NCI-H1105 treated with DMSO at 0.1 percent for 48 hours (cell line): ENCODE data around the gene DDI2.
"Not testable (repeated sequence)": the region's sequence is repeated elsewhere in the genome, so short reads cannot be mapped to it uniquely, and the experiment has no call there.

Experiments
- DNase-seq: peaks from one replicate; lab custom pipeline; 2025; lab: John Stamatoyannopoulos, UW

Gene DDI2

DNA sequence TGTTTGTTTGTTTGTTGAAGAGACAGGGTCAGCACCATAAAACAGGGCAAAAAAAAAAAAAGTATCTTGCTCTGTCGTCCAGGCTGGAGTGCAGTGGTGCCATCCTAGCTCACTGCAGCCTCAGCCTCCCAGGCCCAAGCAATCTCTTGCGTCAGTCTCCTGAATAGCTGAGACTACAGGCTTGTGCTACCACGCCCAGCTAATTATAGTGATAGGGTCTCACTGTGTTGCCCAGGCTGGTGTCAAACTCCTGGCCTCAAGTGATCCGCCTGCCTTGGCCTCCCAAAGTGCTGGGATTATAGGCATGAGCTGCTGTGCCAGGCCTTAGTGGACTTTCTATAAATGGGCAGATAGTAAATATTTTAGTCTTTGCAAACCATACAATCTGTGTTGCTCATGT lies 19.2 kb downstream of the DDI2 start:
- no peak for DNase-seq

DNA sequence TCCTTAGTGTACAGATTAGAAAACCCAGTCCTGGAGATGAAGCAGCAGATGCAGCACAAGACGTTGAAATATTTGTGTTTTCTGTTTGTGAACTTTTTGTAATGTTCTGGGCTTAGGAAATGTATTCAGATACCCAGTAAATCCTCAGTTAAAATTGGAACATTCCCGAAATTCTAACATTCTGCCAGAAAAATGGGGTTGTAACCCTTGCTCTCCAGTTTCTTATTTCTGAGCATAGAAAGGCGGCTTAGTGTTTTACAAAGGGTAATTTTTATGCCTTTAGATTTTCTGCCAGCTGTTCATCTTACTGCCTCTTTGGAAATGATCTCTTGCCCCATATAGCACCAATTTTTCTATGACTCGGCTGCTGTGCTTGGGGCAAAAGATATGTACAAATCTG lies 20.6 kb downstream of the DDI2 start:
- DNase-seq, result no peak

DNA sequence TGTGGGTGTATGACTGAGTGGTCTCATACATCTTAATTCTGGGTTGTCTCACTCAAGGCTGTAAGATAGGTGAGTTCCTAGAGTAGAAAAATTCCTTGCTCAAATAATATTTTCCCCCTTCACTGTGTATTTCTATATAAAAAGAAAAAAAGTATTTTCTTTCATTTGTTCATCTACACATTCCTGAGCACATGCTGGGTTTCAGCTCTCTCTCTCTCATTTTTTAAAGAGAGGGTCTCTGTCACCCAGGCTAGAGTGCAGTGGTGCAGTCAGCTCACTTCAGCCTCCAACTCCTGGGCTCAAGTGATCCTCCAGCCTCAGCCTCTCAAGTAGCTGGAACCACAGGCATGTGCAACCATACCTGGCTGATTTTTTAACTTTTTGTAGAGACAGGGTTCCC lies 22.0 kb downstream of the DDI2 start:
- DNase-seq, result no peak

DNA sequence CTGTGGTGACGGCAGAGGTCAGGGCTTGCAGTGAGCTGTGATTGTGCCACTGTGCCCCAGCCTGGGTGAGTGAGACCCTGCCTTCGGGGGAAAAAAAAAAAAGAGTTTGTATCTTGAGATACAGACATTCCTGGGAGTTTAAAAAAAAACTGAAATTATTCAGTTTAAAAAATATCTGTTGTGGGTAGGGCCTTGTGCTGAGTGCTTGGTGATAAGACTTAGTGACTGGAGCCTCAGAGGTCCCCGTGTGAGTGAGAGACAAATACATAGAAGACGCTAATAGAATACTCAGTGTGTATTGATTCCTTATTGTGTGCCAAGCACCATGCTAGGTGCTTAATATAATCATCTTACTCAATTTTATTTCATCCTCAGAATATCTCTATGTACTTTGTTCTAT lies 22.7 kb downstream of the DDI2 start:
- no peak for DNase-seq

DNA sequence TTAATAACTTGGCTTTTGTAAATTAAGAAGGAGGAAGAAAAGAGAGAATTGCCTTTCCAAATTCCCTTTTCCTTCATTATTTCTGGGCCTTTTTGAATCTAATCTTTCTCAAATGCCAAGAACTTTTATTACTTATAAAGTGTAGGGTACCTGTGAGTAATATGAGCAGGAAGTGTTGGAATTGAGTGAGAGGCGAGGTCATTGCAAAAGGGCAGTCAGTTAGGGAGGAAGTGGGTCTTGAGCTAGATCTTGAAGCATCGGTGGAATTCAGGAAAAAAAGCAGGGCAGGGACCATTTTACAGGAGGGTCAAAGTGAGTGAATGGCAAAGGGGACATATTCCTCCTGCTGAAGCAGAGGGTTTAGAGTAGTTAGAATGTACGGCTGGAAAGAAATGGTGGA lies 23.4 kb downstream of the DDI2 start:
- DNase-seq, result no peak

DNA sequence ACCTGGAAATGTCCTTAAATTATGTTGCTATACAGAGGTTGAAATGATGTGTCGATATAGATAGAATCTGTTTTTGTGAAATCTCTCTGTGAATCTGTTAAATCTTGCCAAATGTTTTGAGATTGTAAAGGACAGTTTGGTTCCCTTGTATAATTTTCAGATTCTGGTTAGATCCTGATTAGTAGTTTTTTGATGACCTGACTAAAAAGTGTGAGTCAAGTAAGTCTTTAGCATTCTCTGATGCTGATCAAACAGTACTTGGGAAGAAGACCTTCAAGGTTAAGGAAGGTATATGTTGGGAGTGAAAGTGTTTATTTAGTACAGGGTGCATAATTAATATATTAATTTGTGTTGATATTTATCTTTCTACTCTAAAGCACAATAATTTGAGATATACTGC lies 32.7 kb downstream of the DDI2 start:
- no peak for DNase-seq

- no peak for DNase-seq
Observed at GRCh38 chr1:15650433-15650832, 33.2 kb downstream of the DDI2 start.

GRCh38 chr1:15652130-15652529 lies 34.9 kb downstream of the DDI2 start:
- not testable (repeated sequence) for DNase-seq

- no peak for DNase-seq
Observed at GRCh38 chr1:15654091-15654690, 36.9 kb downstream of the DDI2 start.

- DNase-seq, result no peak
Observed at GRCh38 chr1:15656464-15656863, 39.2 kb downstream of the DDI2 start.

DNA sequence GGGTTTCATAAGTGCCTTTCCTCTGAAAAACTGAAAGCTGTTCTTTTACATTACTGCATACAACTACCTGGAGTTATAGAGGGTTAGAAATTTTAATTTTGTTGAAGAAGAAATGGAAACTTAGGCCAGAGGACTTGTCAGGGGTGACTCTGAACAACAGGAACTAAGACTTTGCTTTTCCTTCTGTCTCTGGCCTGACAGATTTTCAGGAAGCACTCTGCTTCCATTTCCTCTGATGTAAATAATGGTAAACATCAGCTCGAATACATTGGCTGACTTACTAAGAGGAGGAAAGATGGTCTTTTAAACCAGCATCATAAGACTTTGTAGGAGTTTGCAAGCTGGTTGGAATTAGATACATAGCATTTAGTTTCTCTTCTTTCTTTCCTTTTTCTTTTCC lies 39.8 kb downstream of the DDI2 start:
- DNase-seq, result no peak

- no peak for DNase-seq
Observed at GRCh38 chr1:15660151-15660550, 42.9 kb downstream of the DDI2 start.

DNA sequence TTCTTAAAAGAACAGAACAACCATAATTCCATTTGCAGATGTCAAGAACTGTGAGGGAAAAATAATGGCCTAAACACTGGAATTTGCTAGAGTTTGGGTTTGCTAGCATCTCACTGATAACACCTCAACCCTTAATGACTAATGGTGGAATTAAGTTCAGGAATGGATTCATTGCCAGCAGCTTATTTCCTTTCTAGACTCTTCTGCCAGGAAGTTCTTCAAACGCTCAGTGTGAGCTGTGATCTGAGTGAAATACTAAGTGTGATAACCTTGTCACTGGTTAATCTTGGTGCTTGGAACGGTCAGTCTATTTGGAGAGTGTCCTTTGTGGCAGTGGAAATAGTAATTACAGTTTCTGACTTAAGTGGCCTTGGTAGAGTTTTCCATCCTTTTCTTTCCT lies 45.2 kb downstream of the DDI2 start:
- no peak for DNase-seq

DNA sequence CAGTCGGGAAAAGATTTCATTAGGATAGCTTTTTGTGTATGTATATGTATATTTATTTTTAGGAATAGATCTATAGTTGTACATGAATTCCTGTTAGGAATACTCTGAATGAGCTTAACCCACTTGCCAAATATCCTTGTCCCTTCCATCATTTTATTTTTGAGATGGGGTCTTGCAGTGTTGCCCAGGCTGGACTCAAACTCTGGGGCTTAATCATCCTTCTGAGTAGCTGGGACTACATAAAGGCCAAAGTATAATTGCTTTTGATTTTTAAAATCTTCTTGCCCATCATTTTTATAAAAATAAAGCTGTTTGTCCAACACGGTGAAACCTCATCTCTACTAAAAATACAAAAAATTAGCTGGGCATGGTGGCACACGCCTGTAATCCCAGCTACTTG lies 46.7 kb downstream of the DDI2 start:
- DNase-seq, result no peak

DNA sequence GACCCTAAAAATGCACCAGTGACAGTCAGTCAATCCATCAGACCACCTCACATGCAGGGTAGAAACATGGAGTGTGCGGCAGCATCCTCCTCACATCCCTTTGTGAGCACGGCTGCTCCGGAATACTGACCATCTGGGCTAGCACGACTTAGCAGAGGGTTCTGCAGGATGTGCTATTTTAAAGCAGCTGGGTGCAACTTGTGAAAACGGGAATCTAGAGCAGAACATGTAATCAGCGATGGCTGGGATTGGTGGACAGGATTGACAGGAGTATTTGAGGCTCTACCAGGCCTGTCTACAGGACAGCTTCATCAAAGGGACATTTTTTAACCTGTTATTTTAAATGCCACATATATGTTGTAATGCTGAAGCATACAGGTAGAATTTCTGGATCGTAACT lies 50.1 kb downstream of the DDI2 start:
- DNase-seq, result no peak

DNA sequence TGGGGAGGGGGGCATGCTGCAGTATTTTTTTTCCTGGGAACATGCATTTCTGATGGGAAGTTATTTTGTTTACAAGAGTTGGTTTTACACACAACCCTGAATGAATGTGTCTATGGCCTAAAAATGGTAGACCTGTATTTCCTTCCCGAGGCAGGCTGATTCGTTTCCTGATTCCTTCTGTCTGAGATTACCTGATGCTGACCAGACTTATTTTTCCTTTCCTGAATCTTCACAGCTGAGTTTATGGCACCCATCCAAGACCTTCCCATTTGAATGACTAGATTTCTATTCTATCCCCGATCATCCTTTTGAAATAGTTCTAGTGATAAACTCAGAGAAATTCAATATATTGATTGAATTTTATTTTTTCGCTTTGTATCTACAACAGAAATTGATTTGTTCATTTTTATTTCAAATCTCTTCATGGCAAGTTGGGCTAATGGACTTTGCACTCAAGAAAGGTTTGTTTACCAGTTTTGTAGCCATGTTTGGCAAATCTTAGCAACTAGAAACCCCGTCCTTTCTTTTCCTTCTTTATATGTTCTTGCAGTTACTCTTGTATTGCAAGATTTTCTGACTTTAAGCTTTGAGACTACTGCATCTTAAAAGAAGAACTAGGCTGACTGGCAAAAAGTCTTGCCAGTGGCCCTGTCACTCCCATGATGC lies 51.0 kb downstream of the DDI2 start:
- DNase-seq, result no peak

GRCh38 chr1:15669074-15669473 lies 51.8 kb downstream of the DDI2 start:
- DNase-seq, result no peak

DNA sequence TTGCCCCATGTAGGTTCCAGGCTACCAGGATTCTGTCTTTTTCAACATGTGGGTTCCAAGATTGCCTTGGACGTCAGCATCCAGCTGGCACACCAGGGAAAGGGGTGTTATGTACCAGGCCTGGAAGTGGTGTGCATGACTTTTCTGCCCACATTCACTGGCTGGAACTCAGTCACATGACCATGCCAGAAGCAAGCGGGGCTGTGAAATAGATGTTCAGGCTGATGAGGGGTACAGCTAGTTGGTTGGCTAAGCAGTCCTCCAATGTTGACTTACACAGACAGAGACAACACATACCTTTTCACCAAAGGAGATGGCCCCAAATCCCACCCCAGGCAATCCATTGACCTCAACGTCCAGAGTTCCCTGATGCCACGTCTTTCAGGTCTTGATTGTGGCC lies 52.6 kb downstream of the DDI2 start:
- DNase-seq, result no peak

- DNase-seq, result no peak
Observed at GRCh38 chr1:15671430-15671829, 54.2 kb downstream of the DDI2 start.

DNA sequence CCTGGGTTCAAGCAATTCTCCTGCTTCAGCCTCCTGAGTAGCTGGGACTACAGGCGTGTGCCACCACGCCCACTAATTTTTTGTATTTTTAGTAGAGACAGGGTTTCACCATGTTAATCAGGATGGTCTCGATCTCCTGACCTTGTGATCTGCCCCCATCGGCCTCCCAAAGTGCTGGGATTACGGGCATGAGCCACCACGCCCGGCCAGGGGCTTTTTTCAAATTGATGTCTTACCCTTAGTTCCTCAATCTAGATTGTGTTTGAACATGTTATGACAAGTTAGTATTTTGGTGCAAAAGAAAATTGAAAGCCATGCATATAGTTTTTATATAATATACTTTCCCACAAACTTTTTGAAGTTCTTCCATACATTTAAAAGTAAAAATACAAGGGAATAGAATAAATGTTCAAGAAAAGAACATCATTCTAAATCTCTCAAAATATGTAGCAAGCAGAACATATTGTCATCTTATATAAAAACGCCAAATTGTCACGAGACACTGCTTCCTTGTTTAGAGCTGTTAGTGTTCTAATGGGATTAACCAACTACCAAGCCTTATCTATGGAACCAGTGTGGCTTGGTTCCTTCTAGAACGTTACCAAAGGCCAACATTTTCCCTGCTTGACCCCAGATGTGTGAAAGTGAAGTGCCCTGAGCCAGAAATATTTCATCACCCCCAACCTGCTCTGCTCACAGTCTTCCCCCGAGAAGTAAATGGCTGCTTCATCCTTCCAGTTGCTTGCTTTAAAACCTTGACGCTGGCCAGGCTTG lies 57.3 kb downstream of the DDI2 start:
- DNase-seq, result no peak

DNA sequence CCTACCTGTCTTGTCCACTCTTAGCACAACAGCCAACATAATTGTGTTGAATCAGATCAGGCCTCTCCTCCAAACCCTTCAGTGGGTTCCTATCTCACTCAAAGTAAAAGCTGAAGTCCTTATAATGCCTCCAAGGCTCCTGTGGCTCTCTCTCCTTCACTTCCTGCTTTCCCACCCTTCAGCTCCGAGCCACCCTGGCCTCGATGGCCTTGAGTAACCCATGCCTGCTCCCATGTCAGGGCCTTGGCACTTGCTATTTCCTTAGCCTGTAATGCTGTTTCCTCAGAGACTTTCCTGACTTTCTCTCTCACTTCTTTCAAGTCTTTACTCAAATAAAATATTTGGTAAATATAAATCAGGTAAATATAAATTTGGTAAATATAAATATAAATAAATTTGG lies 58.8 kb downstream of the DDI2 start:
- DNase-seq, result no peak

DNA sequence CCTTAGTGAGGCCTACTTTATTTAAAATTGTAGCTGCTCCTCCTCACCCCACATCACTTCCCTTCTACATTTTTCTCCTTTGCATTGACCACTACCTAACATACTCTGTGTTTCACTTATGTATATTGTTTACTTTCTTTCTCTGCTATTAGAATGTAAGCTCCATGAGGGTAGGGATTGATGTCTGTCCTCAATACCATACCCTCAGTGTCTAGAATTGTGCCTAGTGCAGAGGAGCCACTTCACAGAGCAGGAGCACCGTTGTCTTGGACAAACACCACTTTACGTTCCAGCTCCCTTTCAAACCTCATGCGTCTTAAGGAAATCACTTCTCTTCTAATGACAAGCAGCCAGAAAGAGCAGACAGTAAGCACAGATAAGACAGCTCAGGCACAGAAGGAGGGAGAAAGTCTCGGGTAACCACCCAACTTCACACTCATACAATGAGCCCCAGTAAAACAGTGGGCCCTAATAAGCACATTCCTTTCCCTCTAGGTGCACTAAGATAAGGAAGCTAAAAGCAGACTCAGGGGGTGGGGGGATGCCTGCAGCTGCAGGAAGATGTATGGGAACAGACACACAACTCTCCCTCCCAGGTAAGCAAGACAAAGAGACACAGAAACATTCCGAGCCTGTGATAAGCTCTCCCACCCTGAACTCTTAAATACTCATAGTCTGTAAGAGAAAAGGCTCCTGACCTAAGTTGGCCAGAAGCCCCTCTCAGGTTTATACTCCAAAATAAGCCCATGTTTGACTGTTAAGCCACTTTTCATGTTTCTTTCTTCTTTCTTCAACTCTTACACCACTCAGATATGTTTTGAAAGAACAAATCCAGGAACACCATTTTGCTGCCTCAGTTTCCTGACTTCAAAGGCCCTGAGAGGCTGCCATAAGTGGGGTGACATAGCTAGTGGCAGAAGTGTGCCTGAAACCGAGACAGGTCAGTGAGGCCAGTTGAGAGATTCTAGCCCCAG lies 59.7 kb downstream of the DDI2 start:
- no peak for DNase-seq
